Camera-type eye (tissue), 1 donor: ENCODE data around the gene BBOF1. TPM values are rescaled to one million over a fixed set of nuclear protein-coding genes. Genes with fewer than 3 reads are reported as not detected.

ENCODE experiments used
- total RNA-seq: library from RNA; depleted of rRNA; stranded (reverse); fragments of >200 nt; gene quantifications from one replicate; pipeline ENCODE4 v1.2.3, GENCODE V29; 2014

BBOF1 gene
- 15.0 TPM for total RNA-seq

GRCh38 chr14:74018586-74019407 is at the start of gene BBOF1, which contains the start of gene ENTPD5:
BBOF1 (plus strand) TSS chr14:74019349; CDS start chr14:74019479, 130 bp downstream.
ENTPD5 (minus strand) TSS chr14:74019288; CDS start chr14:73988102, 31,186 bp downstream.

GRCh38 chr14:74084277-74085046 is 65.3 kb downstream of the BBOF1 start, which contains the start of the genes ALDH6A1 and LIN52:
ALDH6A1 (minus strand) TSS chr14:74084453; CDS start chr14:74084394, 59 bp downstream.
LIN52 (plus strand) TSS chr14:74084956; CDS start chr14:74084975, 19 bp downstream.

Other genes starting within 250 kb of the BBOF1 start
- gene PTGR2, start 167.5 kb upstream of the BBOF1 start, total RNA-seq: 22.2 TPM
- gene ZNF410, start 132.5 kb upstream of the BBOF1 start, total RNA-seq: 71.2 TPM
- 16.5 TPM for gene FAM161B, start 69.3 kb upstream of the BBOF1 start, total RNA-seq
- 43.0 TPM for gene COQ6, start 69.0 kb upstream of the BBOF1 start, total RNA-seq
- gene ENTPD5, start 61 bp upstream of the BBOF1 start, total RNA-seq: 13.8 TPM
- gene ALDH6A1, start 65.1 kb downstream of the BBOF1 start, total RNA-seq: 48.3 TPM
- gene LIN52, start 65.6 kb downstream of the BBOF1 start, total RNA-seq: 19.8 TPM
- 93.1 TPM for gene VSX2, start 220.1 kb downstream of the BBOF1 start, total RNA-seq